Keratinocyte (primary cell): ENCODE data around the gene BUB1. TPM values are rescaled to one million over a fixed set of nuclear protein-coding genes. Genes with fewer than 3 reads are reported as not detected.

Experiments used
- DNase-seq: peaks from one replicate; pipeline ENCODE4 v3.0.0-alpha.2; 2011; ENCODE audit warnings: low read depth, missing footprints, low spot score
- FAIRE-seq: peaks from 2 replicates; lab custom pipeline; 2011; peaks lifted over from hg19 to GRCh38; lab: Jason Lieb, UNC
- H2AFZ ChIP-seq: 2 replicates; pipeline ENCODE4 v1.6.0; 2012; ENCODE audit warnings: low read length, control low read depth, inconsistent platforms; ENCODE audit not compliant: control insufficient read depth
- H3K27ac ChIP-seq: 2 replicates; pipeline ENCODE4 v1.5.1; 2011; ENCODE audit warnings: low read length; ENCODE audit not compliant: control insufficient read depth, insufficient read depth
- H3K27me3 ChIP-seq: 3 replicates; pipeline ENCODE4 v1.6.0; 2011; ENCODE audit warnings: low read length; ENCODE audit not compliant: control insufficient read depth, insufficient read depth; ENCODE audit errors: extremely low read depth
- H3K36me3 ChIP-seq, 2 experiments: 2 replicates in 1 of 2; 3 replicates in 1 of 2; pipeline ENCODE4 v1.5.1; 2011; ENCODE audit warnings: low read length in 2 of 2, mild to moderate bottlenecking in 1 of 2; ENCODE audit not compliant: control insufficient read depth in 2 of 2, insufficient read depth in 2 of 2; ENCODE audit errors: extremely low read depth in 1 of 2
- H3K4me1 ChIP-seq: 3 replicates; pipeline ENCODE4 v1.5.1; 2011; ENCODE audit warnings: low read length; ENCODE audit not compliant: control insufficient read depth, insufficient read depth; ENCODE audit errors: extremely low read depth
- H3K4me2 ChIP-seq: 3 replicates; pipeline ENCODE4 v1.6.0; 2011; ENCODE audit warnings: low read depth, low read length; ENCODE audit not compliant: control insufficient read depth, insufficient read depth; ENCODE audit errors: extremely low read depth
- H3K4me3 ChIP-seq, 3 experiments: fragments of 200-600 bp in 1 of 3; sonication (generic) in 1 of 3; 2 replicates in 2 of 3; 3 replicates in 1 of 3; pipeline ENCODE4 v1.5.1; 2011 to 2016; ENCODE audit warnings: low read length in 3 of 3, mild to moderate bottlenecking in 3 of 3, control low read depth in 2 of 3, inconsistent platforms in 1 of 3, low read depth in 1 of 3, mixed read lengths in 1 of 3, mixed run types in 1 of 3, moderate library complexity in 1 of 3; ENCODE audit not compliant: control insufficient read depth in 2 of 3, insufficient read depth in 2 of 3; ENCODE audit errors: extremely low read depth in 1 of 3
- H3K79me2 ChIP-seq: 2 replicates; pipeline ENCODE4 v1.6.0; 2012; ENCODE audit warnings: low read length; ENCODE audit not compliant: control insufficient read depth, insufficient read depth
- H3K9ac ChIP-seq: 3 replicates; pipeline ENCODE4 v1.6.0; 2011; ENCODE audit warnings: low read length; ENCODE audit not compliant: control insufficient read depth, insufficient read depth; ENCODE audit errors: extremely low read depth
- H3K9me1 ChIP-seq: 3 replicates; pipeline ENCODE4 v1.6.0; 2011; ENCODE audit warnings: low read length; ENCODE audit not compliant: control insufficient read depth, insufficient read depth; ENCODE audit errors: extremely low read depth
- H3K9me3 ChIP-seq: 2 replicates; pipeline ENCODE4 v1.5.1; 2012; ENCODE audit warnings: low read depth, low read length; ENCODE audit not compliant: control insufficient read depth
- H4K20me1 ChIP-seq: 3 replicates; pipeline ENCODE4 v1.6.0; 2011; ENCODE audit warnings: low read length; ENCODE audit not compliant: control insufficient read depth, insufficient read depth; ENCODE audit errors: extremely low read depth
- EZH2 ChIP-seq: IDR thresholded peaks from one replicate; pipeline ENCODE4 v1.6.1; 2012; ENCODE audit warnings: inconsistent platforms, mild to moderate bottlenecking, low read length, moderate library complexity
- dilution Hi-C: fragments of 300-500 bp; cut with MboI; formaldehyde crosslinking; loops from one replicate; pipeline ENCODE4 v1.7.0; 2020; ENCODE audit warnings: low sequenced_read_pairs; ENCODE audit not compliant: extremely low pct_ligation_motif_present
- polyA plus RNA-seq, 5 experiments: library from polyadenylated mRNA; depleted of rRNA in 3 of 5; stranded (reverse) in 3 of 5; stranded (forward) in 1 of 5; unstranded in 1 of 5; fragments of >200 nt; gene quantifications; 1 replicate in 1 of 5; 2 replicates in 3 of 5; 3 replicates in 1 of 5; pipeline versions ENCODE4 v1.2.1 to v1.2.3, GENCODE V29; 2011 to 2012; ENCODE audit warnings: missing spikeins in 2 of 5, low read depth in 1 of 5, low replicate concordance in 1 of 5
- TF ChIP-seq, protein P1 (sequence below), 3 experiments: IDR thresholded peaks in 1 of 3; conservative IDR thresholded peaks in 1 of 3; optimal IDR thresholded peaks in 1 of 3; 2 replicates in 2 of 3; 3 replicates in 1 of 3; pipeline versions ENCODE3 to v1.5.1; 2011; ENCODE audit warnings: low read length in 3 of 3, mild to moderate bottlenecking in 3 of 3, moderate library complexity in 2 of 3, control low read depth in 1 of 3, inconsistent platforms in 1 of 3; ENCODE audit not compliant: insufficient read depth in 2 of 3; ENCODE audit errors: extremely low read depth in 1 of 3

The BUB1 gene
- polyA plus RNA-seq, 1 donor (not counting 4 experiments of a cell fraction or from before 2014, with no cell fraction given), result 24.7 TPM

DNA sequence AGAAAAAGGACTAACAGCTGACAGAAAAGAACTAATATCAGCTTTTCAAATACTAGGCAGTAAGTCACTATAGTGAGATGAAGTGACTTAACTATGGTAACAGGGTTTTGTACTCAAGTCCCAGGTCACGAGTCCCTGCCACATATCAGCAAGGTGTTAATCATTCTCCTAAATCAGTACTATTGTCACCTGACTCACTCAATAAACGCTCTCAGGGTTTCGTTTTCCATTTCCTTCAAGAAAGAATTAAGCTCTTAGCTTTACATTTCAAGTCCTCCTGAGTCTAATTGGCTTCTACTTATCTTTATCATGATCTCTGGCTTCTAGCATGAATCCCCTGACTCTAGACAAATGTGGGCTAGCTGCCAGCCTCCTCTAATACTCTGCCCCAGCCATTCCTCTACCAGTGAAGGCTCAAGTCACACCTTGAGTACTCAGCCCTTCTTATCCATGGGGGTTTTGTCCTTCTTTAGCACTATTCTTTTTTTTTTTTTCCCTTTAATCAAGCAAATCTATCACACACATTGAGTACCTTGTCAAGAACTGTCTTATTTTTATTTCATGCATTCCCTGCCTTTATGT lies 20.0 kb downstream of the BUB1 start:
- no peaks in the 10 kb centered on the region for H3K4me1 ChIP-seq
- TF ChIP-seq, protein P1, sequence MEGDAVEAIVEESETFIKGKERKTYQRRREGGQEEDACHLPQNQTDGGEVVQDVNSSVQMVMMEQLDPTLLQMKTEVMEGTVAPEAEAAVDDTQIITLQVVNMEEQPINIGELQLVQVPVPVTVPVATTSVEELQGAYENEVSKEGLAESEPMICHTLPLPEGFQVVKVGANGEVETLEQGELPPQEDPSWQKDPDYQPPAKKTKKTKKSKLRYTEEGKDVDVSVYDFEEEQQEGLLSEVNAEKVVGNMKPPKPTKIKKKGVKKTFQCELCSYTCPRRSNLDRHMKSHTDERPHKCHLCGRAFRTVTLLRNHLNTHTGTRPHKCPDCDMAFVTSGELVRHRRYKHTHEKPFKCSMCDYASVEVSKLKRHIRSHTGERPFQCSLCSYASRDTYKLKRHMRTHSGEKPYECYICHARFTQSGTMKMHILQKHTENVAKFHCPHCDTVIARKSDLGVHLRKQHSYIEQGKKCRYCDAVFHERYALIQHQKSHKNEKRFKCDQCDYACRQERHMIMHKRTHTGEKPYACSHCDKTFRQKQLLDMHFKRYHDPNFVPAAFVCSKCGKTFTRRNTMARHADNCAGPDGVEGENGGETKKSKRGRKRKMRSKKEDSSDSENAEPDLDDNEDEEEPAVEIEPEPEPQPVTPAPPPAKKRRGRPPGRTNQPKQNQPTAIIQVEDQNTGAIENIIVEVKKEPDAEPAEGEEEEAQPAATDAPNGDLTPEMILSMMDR (optimal IDR thresholded peaks at IDR 0.05 in 1 of 3, IDR thresholded peaks at IDR 0.05 in 1 of 3, conservative IDR thresholded peaks at IDR 0.05 in 1 of 3; ENCODE audit: extremely low read depth in 1 of 3, insufficient read depth in 2 of 3, low read length in 3 of 3), result no peak
- no peak for TF ChIP-seq EZH2
- peaks cover 3 to 40% of the 10 kb centered on the region in 2 experiments for H3K36me3 ChIP-seq
- H3K9me3 ChIP-seq, result no peaks in the 10 kb centered on the region
- dilution Hi-C loops, result no loop called here
- FAIRE-seq (no peak), DNase-seq (no peak)
- no peak overlapping the region for H2AFZ ChIP-seq
- H3K27me3 ChIP-seq, result no peaks in the 10 kb centered on the region
- no peak overlapping the region for H3K4me3 ChIP-seq
- no peak overlapping the region for H3K4me2 ChIP-seq
- no peak overlapping the region for H3K27ac ChIP-seq
- H4K20me1 ChIP-seq, result no peaks in the 10 kb centered on the region
- H3K79me2 ChIP-seq, result no peaks in the 10 kb centered on the region
- H3K9me1 ChIP-seq, result no peaks in the 10 kb centered on the region
- no peak overlapping the region for H3K9ac ChIP-seq

DNA sequence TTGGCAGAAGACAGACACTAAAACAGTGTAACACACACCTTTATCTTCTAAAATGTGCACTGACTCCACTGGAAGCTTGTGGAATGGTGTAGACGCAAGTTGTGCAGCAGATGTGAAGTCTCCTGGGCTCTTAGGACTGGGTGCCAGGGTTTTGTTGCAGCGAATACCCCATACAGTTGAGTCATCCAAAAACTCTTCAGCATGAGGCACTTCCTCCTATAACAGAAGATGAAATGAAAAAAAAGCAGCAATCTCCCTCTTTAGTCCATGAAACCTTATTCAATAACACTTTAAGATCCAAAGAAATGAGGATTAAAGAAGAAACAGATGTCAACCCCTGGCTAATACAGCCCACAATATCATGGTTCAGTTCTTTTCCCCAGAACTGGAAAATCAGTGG lies 22.2 kb downstream of the BUB1 start:
- FAIRE-seq (no peak), DNase-seq (no peak)
- H2AFZ ChIP-seq, result no peak overlapping the region
- H3K27ac ChIP-seq, result no peak overlapping the region
- TF ChIP-seq, protein P1 (optimal IDR thresholded peaks at IDR 0.05 in 1 of 3, IDR thresholded peaks at IDR 0.05 in 1 of 3, conservative IDR thresholded peaks at IDR 0.05 in 1 of 3; ENCODE audit: extremely low read depth in 1 of 3, insufficient read depth in 2 of 3, low read length in 3 of 3), result no peak
- TF ChIP-seq EZH2, result no peak
- no peaks in the 10 kb centered on the region for H3K9me1 ChIP-seq
- dilution Hi-C loops, result no loop called here
- H3K27me3 ChIP-seq, result no peaks in the 10 kb centered on the region
- no peaks in the 10 kb centered on the region for H3K9me3 ChIP-seq
- no peaks in the 10 kb centered on the region for H4K20me1 ChIP-seq
- H3K36me3 ChIP-seq, result peaks cover 3 to 37% of the 10 kb centered on the region in 2 experiments
- H3K79me2 ChIP-seq, result no peaks in the 10 kb centered on the region
- H3K4me3 ChIP-seq, result no peak overlapping the region
- no peaks in the 10 kb centered on the region for H3K4me1 ChIP-seq
- H3K4me2 ChIP-seq, result no peak overlapping the region
- H3K9ac ChIP-seq, result no peak overlapping the region
